ENCODE measurements around the gene POLRMT.

POLRMT gene
- 47.7 to 113 (median 91.1) reads per million in 9 experiments for total RNA-seq

DNA sequence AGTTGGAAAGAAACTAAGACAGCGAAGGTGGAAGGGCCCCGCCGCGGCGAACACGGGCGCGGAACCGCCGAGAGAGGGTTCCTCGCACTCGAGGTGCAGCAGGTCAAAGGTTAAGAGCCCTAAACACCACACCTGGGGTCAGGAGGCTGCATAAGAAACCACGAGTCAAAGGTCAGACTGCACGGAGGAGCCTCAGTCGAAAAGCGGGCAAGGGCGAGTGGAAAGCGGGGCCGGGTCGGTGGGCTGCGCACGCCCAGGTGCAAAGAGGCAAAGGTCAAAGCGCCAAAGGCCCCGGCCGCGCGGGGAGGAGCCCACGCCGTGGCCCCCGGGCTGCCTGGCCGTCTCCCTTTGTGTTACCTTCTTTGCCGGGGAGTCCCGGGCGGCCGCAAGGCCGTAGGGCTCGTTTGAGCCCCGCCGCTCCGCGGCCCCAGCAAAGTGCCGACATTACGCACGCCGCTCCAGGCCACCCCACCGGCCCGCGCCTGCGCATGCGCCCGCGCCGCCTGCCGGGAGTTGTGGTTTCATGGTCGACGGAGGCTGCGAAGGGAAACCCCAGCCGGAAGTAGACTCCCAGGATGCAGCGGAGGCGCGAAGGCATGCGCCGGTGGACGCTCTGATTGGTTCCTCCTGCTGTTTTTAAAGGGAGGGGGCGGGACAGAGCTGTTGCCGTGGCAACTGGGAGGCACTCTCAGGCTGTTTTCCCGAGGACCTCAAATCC lies at the start of gene POLRMT:
Gene POLRMT (minus strand): TSS at position 470 of the 718 bp plus-strand sequence. CDS start 25 bp downstream, at position 445.
- H3K4me1 Mint-ChIP-seq (ENCODE audit: low read depth in 2 of 2): peaks cover 25 to 26% of the 10 kb centered on the region in 2 donors
- ATAC-seq (replicated peaks): peak; percentile 94
- DNase-seq: peak; percentile 87 to 94 (median 90)

DNA sequence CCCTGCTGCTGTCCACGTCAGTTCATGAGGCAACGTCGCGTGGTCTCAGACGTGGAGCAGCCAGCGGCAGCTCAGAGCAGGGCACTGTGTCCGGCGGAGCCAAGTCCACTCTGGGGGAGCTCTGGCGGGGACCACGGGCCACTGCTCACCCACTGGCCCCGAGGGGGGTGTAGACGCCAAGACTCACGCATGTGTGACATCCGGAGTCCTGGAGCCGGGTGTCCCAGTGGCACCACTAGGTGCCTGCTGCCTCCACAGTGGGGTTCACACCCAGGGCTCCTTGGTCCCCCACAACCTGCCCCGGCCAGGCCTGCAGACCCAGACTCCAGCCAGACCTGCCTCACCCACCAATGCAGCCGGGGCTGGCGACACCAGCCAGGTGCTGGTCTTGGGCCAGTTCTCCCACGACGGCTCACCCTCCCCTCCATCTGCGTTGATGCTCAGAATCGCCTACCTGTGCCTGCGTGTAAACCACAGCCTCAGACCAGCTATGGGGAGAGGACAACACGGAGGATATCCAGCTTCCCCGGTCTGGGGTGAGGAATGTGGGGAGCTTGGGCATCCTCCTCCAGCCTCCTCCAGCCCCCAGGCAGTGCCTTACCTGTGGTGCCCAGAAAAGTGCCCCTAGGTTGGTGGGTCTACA lies 49.5 kb upstream of the POLRMT start:
- DNase-seq (no peak), ATAC-seq (replicated peaks) (no peak)
- H3K36me3 Mint-ChIP-seq (ENCODE audit: insufficient read depth): peaks cover 4% of the 10 kb centered on the region
- H3K27me3 Mint-ChIP-seq: no peaks in the 10 kb centered on the region
- H3K9me3 Mint-ChIP-seq: no peaks in the 10 kb centered on the region
- no peak overlapping the region for H3K27ac Mint-ChIP-seq
- peaks cover 4 to 5% of the 10 kb centered on the region in 2 donors for H3K4me1 Mint-ChIP-seq (ENCODE audit: low read depth in 2 of 2)
- H3K4me3 Mint-ChIP-seq: no peak overlapping the region

More for the DNA sequence above, at the start of gene POLRMT:
- H3K9me3 Mint-ChIP-seq: no peaks in the 10 kb centered on the region
- H3K36me3 Mint-ChIP-seq (ENCODE audit: insufficient read depth): peaks cover 36% of the 10 kb centered on the region
- H3K27ac Mint-ChIP-seq: peak within 1 kb of the TSS; percentile 93 to 95
- H3K4me3 Mint-ChIP-seq: peak within 1 kb of the TSS; percentile 95 to 96
- H3K27me3 Mint-ChIP-seq: no peaks in the 10 kb centered on the region

DNA sequence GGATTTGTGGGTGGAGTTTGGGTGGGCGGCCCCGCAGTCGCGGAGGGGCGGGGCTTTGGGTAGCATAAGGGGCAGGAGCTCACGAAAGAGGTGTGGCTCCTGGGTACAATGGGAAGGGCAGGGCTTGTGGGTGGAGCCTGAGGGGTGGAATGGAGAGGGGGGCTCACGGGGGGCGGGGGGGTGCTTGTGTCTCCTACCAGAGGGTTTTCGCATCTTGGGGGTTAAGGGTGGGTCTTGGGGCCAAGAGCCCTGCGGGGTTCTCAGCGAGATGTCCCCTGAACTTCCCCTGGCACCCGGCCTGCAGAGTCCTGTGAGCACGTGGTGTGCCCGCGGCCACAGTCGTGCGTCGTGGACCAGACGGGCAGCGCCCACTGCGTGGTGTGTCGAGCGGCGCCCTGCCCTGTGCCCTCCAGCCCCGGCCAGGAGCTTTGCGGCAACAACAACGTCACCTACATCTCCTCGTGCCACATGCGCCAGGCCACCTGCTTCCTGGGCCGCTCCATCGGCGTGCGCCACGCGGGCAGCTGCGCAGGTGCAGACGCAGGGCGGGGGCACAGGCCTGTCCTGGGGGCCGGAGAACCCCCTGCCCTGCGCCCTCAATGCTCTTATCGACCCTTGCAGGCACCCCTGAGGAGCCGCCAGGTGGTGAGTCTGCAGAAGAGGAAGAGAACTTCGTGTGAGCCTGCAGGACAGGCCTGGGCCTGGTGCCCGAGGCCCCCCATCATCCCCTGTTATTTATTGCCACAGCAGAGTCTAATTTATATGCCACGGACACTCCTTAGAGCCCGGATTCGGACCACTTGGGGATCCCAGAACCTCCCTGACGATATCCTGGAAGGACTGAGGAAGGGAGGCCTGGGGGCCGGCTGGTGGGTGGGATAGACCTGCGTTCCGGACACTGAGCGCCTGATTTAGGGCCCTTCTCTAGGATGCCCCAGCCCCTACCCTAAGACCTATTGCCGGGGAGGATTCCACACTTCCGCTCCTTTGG lies 48.0 kb upstream of the POLRMT start:
- H3K9me3 Mint-ChIP-seq: no peaks in the 10 kb centered on the region
- H3K4me1 Mint-ChIP-seq (ENCODE audit: low read depth in 2 of 2): peaks cover 4 to 5% of the 10 kb centered on the region in 2 donors
- H3K27me3 Mint-ChIP-seq: no peaks in the 10 kb centered on the region
- no peak for DNase-seq
- H3K36me3 Mint-ChIP-seq (ENCODE audit: insufficient read depth): peaks cover 4% of the 10 kb centered on the region
- peak overlapping the region; percentile 77 to 78 for H3K4me3 Mint-ChIP-seq
- peak overlapping the region; percentile 62 to 91 for H3K27ac Mint-ChIP-seq
- no peak for ATAC-seq (replicated peaks)

DNA sequence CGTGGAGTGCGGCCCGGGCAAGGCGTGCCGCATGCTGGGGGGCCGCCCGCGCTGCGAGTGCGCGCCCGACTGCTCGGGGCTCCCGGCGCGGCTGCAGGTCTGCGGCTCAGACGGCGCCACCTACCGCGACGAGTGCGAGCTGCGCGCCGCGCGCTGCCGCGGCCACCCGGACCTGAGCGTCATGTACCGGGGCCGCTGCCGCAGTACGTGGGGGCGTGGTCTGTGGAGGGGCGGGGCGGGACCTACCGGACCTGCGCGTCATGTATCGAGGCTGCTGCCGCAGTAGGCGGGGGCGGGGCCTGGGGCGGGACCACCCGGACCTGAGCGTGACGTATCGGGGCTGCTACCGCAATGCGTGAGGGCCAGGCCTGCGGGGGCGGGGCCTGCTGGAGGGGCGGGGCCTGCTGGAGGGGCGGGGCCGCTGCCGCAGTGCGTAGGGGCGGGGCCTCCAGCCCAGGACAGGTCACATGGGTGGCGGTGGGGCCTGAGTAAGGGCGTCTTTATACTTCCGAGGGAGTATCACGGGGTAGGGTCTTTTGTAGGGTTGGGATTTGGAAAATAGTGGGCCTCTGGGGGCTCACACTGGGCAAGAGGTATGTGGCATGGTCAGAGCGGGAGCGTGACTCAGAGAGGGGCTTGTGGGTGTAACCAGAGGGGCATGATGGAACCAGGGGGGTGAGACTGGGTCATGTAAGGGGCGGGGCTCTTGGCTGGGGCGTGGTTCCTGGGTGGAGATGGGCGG lies 47.1 kb upstream of the POLRMT start:
- H3K4me3 Mint-ChIP-seq: peak overlapping the region; percentile 77 to 78
- peak overlapping the region; percentile 62 to 91 for H3K27ac Mint-ChIP-seq
- peaks cover 3 to 5% of the 10 kb centered on the region in 2 donors for H3K27me3 Mint-ChIP-seq
- H3K9me3 Mint-ChIP-seq: no peaks in the 10 kb centered on the region
- ATAC-seq (replicated peaks): peak; percentile 77
- peaks cover 5% of the 10 kb centered on the region in 2 donors for H3K4me1 Mint-ChIP-seq (ENCODE audit: low read depth in 2 of 2)
- peaks cover 4% of the 10 kb centered on the region for H3K36me3 Mint-ChIP-seq (ENCODE audit: insufficient read depth)
- peak; percentile 95 to 97 (median 95) for DNase-seq

DNA sequence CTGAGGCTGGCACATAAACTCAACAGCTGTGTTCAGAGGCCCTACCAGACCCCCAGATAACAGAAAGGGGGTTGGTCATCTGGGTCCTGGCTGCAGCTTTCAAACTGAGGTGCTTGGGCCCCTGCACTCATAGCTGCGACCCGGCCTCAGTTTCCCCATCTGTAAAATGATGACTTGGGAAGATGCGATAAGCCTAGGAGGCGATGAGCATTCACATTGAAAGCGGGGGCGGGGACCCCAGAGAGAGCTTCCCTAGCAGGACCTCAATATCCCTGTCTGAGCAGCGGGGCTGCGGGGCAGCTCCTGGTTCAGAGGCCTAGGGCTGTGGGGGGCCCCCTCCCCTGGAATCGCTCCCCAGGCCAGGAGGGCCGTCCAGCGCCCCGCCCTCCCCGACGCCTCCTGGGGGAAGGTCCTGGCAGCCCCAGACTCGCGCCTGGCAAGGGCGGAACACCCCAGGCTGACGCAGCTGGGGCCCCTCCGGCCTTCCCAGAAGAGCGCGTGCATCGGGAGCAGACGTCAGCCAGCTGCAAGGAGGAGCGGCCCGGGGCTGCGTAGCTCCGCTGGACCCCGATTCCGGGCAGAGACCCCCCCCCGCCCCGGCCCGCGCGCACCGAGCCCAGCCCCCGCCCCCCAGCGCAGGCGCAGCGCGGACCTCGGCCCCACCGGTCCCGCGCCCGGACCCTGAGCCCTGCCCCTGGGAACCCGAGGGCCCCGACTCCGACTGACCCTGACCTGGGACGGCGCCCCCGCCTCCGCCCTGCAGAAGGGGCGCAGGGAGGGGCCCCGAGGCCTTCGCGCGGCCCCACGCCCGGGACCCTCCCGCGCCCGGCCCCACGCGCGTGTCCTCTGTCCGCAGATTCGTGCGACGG lies 46.3 kb upstream of the POLRMT start:
- peaks cover 4% of the 10 kb centered on the region for H3K36me3 Mint-ChIP-seq (ENCODE audit: insufficient read depth)
- no peaks in the 10 kb centered on the region for H3K9me3 Mint-ChIP-seq
- DNase-seq (no peak), ATAC-seq (replicated peaks) (no peak)
- peaks cover 9 to 12% of the 10 kb centered on the region in 2 donors for H3K27me3 Mint-ChIP-seq
- H3K4me3 Mint-ChIP-seq: peak overlapping the region; percentile 58 to 78
- peaks cover 5 to 8% of the 10 kb centered on the region in 2 donors for H3K4me1 Mint-ChIP-seq (ENCODE audit: low read depth in 2 of 2)
- no peak overlapping the region for H3K27ac Mint-ChIP-seq

DNA sequence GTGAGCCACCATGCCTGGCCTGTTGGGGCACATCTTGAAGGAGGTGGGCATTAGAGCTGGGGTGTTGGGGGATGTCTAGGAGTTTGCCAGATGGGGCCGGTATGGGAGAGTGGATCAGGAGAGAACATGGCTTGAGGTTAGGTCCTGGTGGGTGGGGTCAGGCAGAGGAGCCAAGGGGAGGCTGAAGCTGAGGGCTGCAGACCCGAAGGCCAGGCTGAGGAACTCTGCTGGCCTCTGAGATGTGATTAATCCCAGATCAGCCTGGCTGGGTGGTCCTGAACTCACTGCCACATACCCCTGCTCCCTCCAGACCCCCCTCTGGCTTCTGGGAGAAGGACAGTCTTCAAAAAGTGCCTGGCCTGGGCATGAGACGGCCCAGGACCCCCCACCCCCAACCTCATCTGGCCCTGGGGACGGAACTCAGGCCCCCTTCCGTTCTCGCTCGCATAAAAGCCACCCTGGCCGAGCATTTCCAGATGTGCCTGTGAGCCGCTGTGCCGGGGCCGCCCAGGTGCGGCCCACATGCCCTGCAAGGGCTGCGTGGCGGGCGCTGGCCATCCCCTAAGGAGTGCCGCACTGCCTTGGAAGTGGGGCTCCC lies 45.6 kb upstream of the POLRMT start:
- Mint-ChIP-seq H3K4me1 (ENCODE audit: low read depth in 2 of 2) (peaks cover 5 to 8% of the 10 kb centered on the region in 2 donors), H3K27me3 (peaks cover 13 to 16% of the 10 kb centered on the region in 2 donors), H3K27ac (no peak overlapping the region), H3K36me3 (ENCODE audit: insufficient read depth) (peaks cover 4% of the 10 kb centered on the region), H3K4me3 (peak overlapping the region; percentile 58 to 59), H3K9me3 (no peaks in the 10 kb centered on the region)
- DNase-seq: no peak
- no peak for ATAC-seq (replicated peaks)

DNA sequence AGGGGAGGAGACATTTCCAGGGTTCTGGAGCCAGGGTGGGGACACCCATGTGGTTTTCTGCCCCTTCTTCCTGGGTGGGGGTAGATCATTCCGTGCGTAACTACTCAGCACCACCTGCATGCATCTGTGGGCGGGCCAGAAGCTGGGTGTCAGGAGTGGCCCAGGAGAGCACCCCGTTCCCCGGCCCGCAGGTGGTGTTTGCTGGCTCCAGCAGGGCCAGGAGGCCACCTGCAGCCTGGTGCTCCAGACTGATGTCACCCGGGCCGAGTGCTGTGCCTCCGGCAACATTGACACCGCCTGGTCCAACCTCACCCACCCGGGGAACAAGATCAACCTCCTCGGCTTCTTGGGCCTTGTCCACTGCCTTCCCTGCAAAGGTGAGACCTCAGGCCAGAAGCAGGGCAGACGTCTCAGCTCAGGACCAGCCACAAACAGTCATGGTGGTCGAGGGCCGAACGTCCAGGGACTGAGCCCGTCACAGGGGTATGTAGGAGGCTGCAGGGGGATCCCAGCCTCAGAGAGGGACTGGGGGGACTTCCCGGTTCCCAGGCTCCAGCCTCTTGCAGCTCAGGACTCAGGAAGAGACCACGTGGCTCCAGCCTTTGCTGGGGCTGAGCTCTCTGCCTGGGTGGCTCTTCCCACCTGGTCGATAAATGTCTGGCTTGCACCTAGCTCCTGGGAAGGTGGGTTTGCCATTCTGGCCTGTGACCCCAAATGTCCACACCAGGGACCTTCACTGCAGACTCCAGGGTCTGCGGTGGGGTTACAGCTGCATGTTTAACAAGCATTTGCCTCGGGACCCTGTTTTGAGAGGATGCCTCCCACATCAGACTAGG lies 44.5 kb upstream of the POLRMT start:
- H3K27ac Mint-ChIP-seq: no peak overlapping the region
- ATAC-seq (replicated peaks) (no peak), DNase-seq (no peak)
- H3K27me3 Mint-ChIP-seq: peaks cover 19 to 23% of the 10 kb centered on the region in 2 donors
- peak overlapping the region in 1 of 2 donors; percentile 12 for H3K4me3 Mint-ChIP-seq
- peaks cover 4% of the 10 kb centered on the region for H3K36me3 Mint-ChIP-seq (ENCODE audit: insufficient read depth)
- H3K4me1 Mint-ChIP-seq (ENCODE audit: low read depth in 2 of 2): peaks cover 5 to 8% of the 10 kb centered on the region in 2 donors
- no peaks in the 10 kb centered on the region for H3K9me3 Mint-ChIP-seq

DNA sequence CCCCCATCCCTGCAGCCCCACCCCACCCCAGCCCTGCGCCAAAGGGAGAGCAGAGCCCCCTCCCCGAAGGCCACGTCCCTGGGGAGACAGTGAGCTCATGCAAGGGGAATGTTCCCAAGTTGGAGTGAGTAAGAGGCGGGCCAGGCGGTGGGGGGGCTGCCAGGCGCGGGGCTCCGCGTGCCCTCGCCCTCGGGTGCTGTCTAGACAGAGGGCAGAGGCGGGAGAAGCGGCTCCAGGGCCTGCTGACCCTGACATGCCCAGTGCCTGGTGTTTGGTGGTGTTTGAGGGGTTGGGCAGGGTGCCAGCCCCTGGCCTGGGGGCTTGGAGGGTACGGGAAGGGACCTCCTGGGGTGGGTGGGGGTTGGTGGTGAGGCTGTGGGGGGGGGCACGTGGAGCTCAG lies 43.9 kb upstream of the POLRMT start:
- Mint-ChIP-seq H3K36me3 (ENCODE audit: insufficient read depth) (peaks cover 4% of the 10 kb centered on the region), H3K27ac (no peak overlapping the region), H3K4me3 (no peak overlapping the region), H3K9me3 (no peaks in the 10 kb centered on the region), H3K27me3 (peaks cover 19 to 23% of the 10 kb centered on the region in 2 donors), H3K4me1 (ENCODE audit: low read depth in 2 of 2) (peaks cover 5 to 8% of the 10 kb centered on the region in 2 donors)
- DNase-seq (no peak), ATAC-seq (replicated peaks) (no peak)

DNA sequence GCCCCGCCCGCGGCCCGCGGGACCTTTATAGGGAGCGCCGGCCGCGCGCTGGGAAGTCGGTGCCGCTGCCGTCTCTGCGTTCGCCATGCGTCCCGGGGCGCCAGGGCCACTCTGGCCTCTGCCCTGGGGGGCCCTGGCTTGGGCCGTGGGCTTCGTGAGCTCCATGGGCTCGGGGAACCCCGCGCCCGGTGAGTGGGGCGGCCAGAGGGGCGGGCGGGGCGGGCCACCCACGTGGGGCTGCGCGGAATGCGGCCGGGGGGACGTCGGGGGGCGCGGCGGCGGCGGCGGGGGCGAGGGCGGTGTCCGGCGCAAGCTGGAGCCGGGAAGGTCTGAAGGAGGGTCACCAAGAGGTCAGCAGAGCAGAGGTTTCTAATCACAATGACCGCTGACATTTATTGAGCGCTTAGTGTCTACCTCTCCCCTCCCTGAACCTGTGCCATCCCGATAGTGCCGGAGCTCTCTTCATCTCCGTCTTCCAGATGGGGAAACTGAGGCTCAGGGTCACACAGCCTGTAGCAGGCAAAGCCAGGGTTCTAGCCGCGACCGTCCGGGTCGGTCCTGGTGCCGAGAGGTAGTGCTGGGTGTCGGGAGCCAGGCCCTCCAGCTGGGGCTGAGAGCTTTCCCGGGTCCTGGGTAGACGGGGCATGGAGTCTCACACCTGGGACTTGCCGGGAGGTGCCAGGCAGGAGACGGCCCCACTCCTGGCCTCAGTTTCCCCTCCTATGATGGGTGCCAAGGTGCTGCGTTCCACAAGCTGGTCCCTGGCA lies 43.2 kb upstream of the POLRMT start, which contains the start of gene FSTL3:
Gene FSTL3 (plus strand): TSS at position 54 of the 767 bp plus-strand sequence. CDS start 32 bp downstream, at position 86.
- peaks cover 19 to 23% of the 10 kb centered on the region in 2 donors for H3K27me3 Mint-ChIP-seq
- no peak within 1 kb of the TSS for H3K4me3 Mint-ChIP-seq
- H3K36me3 Mint-ChIP-seq (ENCODE audit: insufficient read depth): peaks cover 4% of the 10 kb centered on the region
- peaks cover 5 to 8% of the 10 kb centered on the region in 2 donors for H3K4me1 Mint-ChIP-seq (ENCODE audit: low read depth in 2 of 2)
- no peak for DNase-seq
- no peak within 1 kb of the TSS for H3K27ac Mint-ChIP-seq
- no peaks in the 10 kb centered on the region for H3K9me3 Mint-ChIP-seq
- ATAC-seq (replicated peaks): no peak

DNA sequence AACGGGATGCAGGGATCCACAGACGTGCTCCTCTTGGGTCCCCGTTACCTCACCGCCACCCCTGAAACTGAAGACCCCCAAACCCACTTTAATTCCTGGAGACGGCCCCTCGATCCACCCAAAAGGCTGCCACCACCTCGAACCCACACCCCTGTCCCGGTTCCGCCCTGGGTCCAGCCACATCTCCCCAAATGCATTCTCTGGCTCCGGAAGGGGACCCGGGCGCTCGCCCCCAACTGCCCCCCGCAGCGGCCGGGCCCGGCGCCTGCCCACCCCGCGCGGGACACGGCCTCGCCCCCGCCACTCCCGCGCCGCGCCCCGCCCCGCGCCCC lies 42.6 kb upstream of the POLRMT start:
- Mint-ChIP-seq H3K36me3 (ENCODE audit: insufficient read depth) (peaks cover 4% of the 10 kb centered on the region), H3K4me3 (no peak overlapping the region), H3K27me3 (peaks cover 19 to 23% of the 10 kb centered on the region in 2 donors), H3K4me1 (ENCODE audit: low read depth in 2 of 2) (peaks cover 5 to 8% of the 10 kb centered on the region in 2 donors), H3K27ac (no peak overlapping the region), H3K9me3 (no peaks in the 10 kb centered on the region)
- DNase-seq (no peak), ATAC-seq (replicated peaks) (no peak)

Data from effector memory CD8-positive, alpha-beta T cell (primary cell).